Mesothelial cell of epicardium (in vitro differentiated cells): ENCODE measurements around the gene NFKB2. TPM values are rescaled to one million over a fixed set of nuclear protein-coding genes. Genes with fewer than 3 reads are reported as not detected.

Experiments used
- DNase-seq, 2 experiments: peaks; one replicate each; pipeline ENCODE4 v3.0.0; 2021; ENCODE audit warnings: low spot score in 2 of 2; ENCODE audit not compliant: unreplicated experiment in 2 of 2
- H3K27ac Mint-ChIP-seq: 2 replicates; pipeline ENCODE4 v1.8.0; 2021; ENCODE audit warnings: mixed read lengths
- H3K27me3 Mint-ChIP-seq: 2 replicates; pipeline ENCODE4 v1.8.0; 2021; ENCODE audit warnings: low read depth, mixed read lengths
- H3K36me3 Mint-ChIP-seq: 2 replicates; pipeline ENCODE4 v1.8.0; 2021; ENCODE audit warnings: mixed read lengths
- H3K4me1 Mint-ChIP-seq: 2 replicates; pipeline ENCODE4 v1.8.0; 2021; ENCODE audit warnings: mixed read lengths
- H3K4me3 Mint-ChIP-seq: 2 replicates; pipeline ENCODE4 v1.8.0; 2021; ENCODE audit warnings: mild to moderate bottlenecking, moderate library complexity, mixed read lengths
- H3K9me3 Mint-ChIP-seq: 2 replicates; pipeline ENCODE4 v1.8.0; 2021; ENCODE audit warnings: mixed read lengths
- total RNA-seq: library from RNA; stranded (reverse); gene quantifications from 3 replicates; pipeline ENCODE4 v1.2.1, GENCODE V29; 2021
- TF ChIP-seq, protein P1 (sequence below): fragments of 200-600 bp; sonication (generic); IDR thresholded peaks from one replicate; pipeline ENCODE4 v1.5.0; 2021; ENCODE audit warnings: antibody characterized with exemption; ENCODE audit not compliant: unreplicated experiment

Gene NFKB2
- total RNA-seq, 1 donor from 2014 or later, result 55.8 TPM

DNA sequence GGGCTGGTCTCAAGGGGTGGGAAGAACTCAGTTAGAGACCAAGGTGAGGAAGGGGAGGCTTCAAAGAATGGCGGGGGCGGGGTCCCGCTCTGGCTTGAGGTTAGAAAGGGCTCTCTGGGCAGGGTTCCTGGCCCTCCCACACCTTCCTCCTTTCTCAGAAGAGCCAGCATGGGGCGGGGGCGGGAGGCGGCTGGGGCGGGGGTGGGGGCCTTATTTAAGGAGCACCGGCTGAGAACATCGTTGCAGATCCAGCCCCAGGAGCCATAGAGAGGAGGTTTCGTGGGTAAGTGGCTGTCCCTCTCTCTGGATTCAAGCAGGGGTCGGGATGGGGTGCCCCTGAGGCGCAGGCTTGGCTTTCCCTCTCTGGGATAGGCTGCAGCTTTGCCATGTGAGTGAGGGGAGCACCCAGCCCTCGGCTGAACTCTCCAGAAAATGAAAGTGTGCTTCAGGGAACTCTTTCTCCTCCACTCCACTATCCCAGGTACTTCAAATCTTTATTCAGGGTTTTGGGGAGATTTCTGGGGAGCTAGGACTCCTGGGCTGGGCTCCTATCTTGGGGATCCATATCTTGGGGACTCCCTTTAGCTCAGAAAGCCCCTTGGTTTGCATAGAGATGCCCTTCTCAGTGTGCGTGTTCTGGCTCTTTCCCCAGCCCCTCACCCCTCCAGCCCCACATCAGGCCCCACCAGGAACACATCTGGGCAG lies 40.2 kb downstream of the NFKB2 start:
- H3K4me1 Mint-ChIP-seq, result peaks cover 18% of the 10 kb centered on the region
- no peaks in the 10 kb centered on the region for H3K36me3 Mint-ChIP-seq
- H3K27me3 Mint-ChIP-seq, result peaks cover 7% of the 10 kb centered on the region
- peak overlapping the region; percentile 50 for H3K27ac Mint-ChIP-seq
- H3K9me3 Mint-ChIP-seq, result no peaks in the 10 kb centered on the region
- TF ChIP-seq, protein P1, sequence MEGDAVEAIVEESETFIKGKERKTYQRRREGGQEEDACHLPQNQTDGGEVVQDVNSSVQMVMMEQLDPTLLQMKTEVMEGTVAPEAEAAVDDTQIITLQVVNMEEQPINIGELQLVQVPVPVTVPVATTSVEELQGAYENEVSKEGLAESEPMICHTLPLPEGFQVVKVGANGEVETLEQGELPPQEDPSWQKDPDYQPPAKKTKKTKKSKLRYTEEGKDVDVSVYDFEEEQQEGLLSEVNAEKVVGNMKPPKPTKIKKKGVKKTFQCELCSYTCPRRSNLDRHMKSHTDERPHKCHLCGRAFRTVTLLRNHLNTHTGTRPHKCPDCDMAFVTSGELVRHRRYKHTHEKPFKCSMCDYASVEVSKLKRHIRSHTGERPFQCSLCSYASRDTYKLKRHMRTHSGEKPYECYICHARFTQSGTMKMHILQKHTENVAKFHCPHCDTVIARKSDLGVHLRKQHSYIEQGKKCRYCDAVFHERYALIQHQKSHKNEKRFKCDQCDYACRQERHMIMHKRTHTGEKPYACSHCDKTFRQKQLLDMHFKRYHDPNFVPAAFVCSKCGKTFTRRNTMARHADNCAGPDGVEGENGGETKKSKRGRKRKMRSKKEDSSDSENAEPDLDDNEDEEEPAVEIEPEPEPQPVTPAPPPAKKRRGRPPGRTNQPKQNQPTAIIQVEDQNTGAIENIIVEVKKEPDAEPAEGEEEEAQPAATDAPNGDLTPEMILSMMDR, result no peak
- peak in 1 of 2 experiments; percentile 43 for DNase-seq
- H3K4me3 Mint-ChIP-seq, result peak overlapping the region; percentile 46

DNA sequence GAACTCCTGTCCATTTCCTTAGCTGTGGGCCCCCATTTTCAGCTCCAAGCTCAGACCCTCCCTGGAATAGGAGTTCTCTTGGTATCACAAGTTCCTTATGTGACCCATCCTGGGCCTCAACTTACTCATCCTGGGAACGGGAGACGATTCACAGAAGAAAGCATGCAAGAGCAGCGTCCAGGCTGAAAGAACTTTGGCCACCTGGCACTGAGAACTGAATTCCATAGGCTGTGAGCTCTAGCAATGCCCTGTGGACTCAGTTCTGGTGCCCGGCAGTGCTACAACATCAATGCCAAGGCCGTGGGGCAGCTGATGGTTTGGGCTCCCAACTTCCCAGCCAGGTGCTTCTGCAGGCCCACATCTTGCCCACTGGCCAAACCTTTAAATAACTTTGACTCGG lies 40.8 kb downstream of the NFKB2 start:
- H3K36me3 Mint-ChIP-seq, result no peaks in the 10 kb centered on the region
- no peak for DNase-seq
- no peaks in the 10 kb centered on the region for H3K9me3 Mint-ChIP-seq
- H3K4me1 Mint-ChIP-seq, result peaks cover 18% of the 10 kb centered on the region
- peak overlapping the region; percentile 22 for H3K4me3 Mint-ChIP-seq
- H3K27ac Mint-ChIP-seq, result no peak overlapping the region
- peaks cover 7% of the 10 kb centered on the region for H3K27me3 Mint-ChIP-seq
- TF ChIP-seq, protein P1, result no peak

DNA sequence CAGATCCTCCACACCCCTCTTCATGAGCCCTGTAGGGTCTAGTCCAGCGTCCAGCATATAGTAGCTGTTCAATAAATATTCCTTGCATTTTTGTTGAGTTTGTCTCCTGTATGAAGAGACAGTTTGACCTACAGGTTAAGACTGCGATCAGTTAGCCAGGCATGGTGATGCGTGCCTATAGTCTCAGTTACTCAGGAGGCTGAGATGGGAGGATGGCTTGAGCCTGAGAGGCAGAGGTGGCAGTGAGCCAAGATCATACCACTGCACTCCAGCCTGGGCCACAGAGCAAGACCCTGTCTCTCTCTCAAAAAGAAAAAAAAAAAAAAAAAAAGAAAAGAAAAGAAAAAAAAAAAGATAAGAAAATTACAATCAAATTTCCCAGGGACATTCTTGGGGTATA lies 42.0 kb downstream of the NFKB2 start:
- TF ChIP-seq, protein P1, result no peak
- DNase-seq, result no peak
- no peak overlapping the region for H3K27ac Mint-ChIP-seq
- H3K4me3 Mint-ChIP-seq, result no peak overlapping the region
- H3K4me1 Mint-ChIP-seq, result peaks cover 14% of the 10 kb centered on the region
- no peaks in the 10 kb centered on the region for H3K9me3 Mint-ChIP-seq
- peaks cover 9% of the 10 kb centered on the region for H3K27me3 Mint-ChIP-seq
- no peaks in the 10 kb centered on the region for H3K36me3 Mint-ChIP-seq

DNA sequence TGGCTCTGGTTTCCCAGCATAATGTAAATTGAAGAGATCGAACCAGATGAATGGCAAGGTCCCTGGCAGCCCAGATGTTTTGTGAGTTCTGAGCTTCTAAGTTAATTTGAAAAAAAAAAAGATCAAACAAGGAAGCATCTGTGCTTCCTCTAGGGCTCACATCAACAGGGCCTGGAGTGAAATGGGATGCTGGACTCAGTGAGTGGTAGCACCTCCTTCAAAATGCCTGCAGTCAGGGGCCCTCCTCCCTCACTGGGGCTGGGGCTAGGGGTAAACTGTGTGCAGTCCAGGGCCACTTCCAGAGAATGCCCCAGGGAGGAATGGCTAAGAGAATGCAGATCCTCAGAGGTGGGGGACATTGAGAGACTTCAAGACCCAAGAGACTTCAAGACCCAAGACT lies 42.9 kb downstream of the NFKB2 start:
- H3K27ac Mint-ChIP-seq, result no peak overlapping the region
- H3K4me3 Mint-ChIP-seq, result no peak overlapping the region
- no peak for DNase-seq
- H3K27me3 Mint-ChIP-seq, result peaks cover 9% of the 10 kb centered on the region
- H3K9me3 Mint-ChIP-seq, result no peaks in the 10 kb centered on the region
- peaks cover 14% of the 10 kb centered on the region for H3K4me1 Mint-ChIP-seq
- no peaks in the 10 kb centered on the region for H3K36me3 Mint-ChIP-seq
- TF ChIP-seq, protein P1, result no peak

DNA sequence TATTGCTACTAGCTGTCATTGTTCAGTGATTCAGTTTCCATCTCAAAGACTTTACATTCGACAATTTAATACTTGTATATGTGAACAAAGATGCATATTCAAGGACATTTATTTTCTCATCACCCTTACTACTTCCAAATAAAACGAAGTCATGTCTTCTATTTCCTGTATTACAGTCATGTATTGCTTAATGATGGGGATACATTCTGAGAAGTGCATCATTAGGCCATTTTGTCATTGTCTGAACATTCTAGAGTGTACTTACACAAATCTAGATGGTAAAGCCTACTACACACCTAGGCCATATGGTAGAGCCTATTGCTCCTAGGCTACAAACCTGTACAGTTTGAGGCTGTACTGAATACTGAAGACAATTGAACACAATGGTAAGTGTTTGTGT lies 49.3 kb downstream of the NFKB2 start:
- TF ChIP-seq, protein P1, result no peak
- H3K36me3 Mint-ChIP-seq, result no peaks in the 10 kb centered on the region

More for the DNA sequence above, 49.3 kb downstream of the NFKB2 start:
- no peak for DNase-seq
- Mint-ChIP-seq H3K9me3 (no peaks in the 10 kb centered on the region), H3K27ac (no peak overlapping the region), H3K4me3 (no peak overlapping the region), H3K4me1 (peaks cover 6% of the 10 kb centered on the region), H3K27me3 (peaks cover 2% of the 10 kb centered on the region)
